Activated gamma-delta T cell treated with anti-CD3 and anti-CD28 coated beads, Interleukin-2, amount 50 U/mL, for 16 hours (primary cell): ENCODE results near the gene PLK1.

ENCODE experiments used
- DNase-seq: peaks from one replicate; pipeline ENCODE4 v3.0.0-alpha.2; 2020; ENCODE audit warnings: low read depth

Gene PLK1

GRCh38 chr16:23679986-23680336, 1.3 kb downstream of the PLK1 start:
- no peak for DNase-seq

- no peak for DNase-seq
Observed at GRCh38 chr16:23682181-23682580, 3.5 kb downstream of the PLK1 start.

GRCh38 chr16:23683487-23683886, 4.8 kb downstream of the PLK1 start:
- no peak for DNase-seq

GRCh38 chr16:23687034-23687808, 8.5 kb downstream of the PLK1 start:
- DNase-seq: no peak

GRCh38 chr16:23689442-23690187, 10.9 kb downstream of the PLK1 start:
- DNase-seq: no peak

GRCh38 chr16:23690771-23691482, 12.2 kb downstream of the PLK1 start:
- no peak for DNase-seq

GRCh38 chr16:23691483-23692189, 12.9 kb downstream of the PLK1 start:
- no peak for DNase-seq

- DNase-seq: no peak
Observed at GRCh38 chr16:23692190-23692837, 13.6 kb downstream of the PLK1 start.

- DNase-seq: no peak
Observed at GRCh38 chr16:23694265-23694643, 15.6 kb downstream of the PLK1 start.

- no peak for DNase-seq
Observed at GRCh38 chr16:23694644-23695373, 16.1 kb downstream of the PLK1 start.

GRCh38 chr16:23695756-23696155, 17.1 kb downstream of the PLK1 start:
- DNase-seq: no peak

GRCh38 chr16:23699100-23699499, 20.4 kb downstream of the PLK1 start:
- no peak for DNase-seq

- DNase-seq: no peak
Observed at GRCh38 chr16:23700093-23700492, 21.4 kb downstream of the PLK1 start.

- no peak for DNase-seq
Observed at GRCh38 chr16:23700509-23700908, 21.8 kb downstream of the PLK1 start.

GRCh38 chr16:23701045-23701444, 22.4 kb downstream of the PLK1 start:
- DNase-seq: no peak

- DNase-seq: no peak
Observed at GRCh38 chr16:23702951-23703350, 24.3 kb downstream of the PLK1 start.

GRCh38 chr16:23704772-23705516, 26.3 kb downstream of the PLK1 start:
- DNase-seq: no peak

- no peak for DNase-seq
Observed at GRCh38 chr16:23705517-23705902, 26.8 kb downstream of the PLK1 start.

GRCh38 chr16:23706439-23706838, 27.8 kb downstream of the PLK1 start:
- no peak for DNase-seq

GRCh38 chr16:23709536-23709935, 30.8 kb downstream of the PLK1 start:
- no peak for DNase-seq
